ENCODE measurements around the gene HSPA1A. TPM values are rescaled to one million over a fixed set of nuclear protein-coding genes. Genes with fewer than 3 reads are reported as not detected.

The HSPA1A gene
- total and polyA plus RNA-seq, 9 of the 15 experiments (the other 6 are each of a cell fraction or from before 2014, with no cell fraction given): 2.2 to 273 (median 107) TPM

DNA sequence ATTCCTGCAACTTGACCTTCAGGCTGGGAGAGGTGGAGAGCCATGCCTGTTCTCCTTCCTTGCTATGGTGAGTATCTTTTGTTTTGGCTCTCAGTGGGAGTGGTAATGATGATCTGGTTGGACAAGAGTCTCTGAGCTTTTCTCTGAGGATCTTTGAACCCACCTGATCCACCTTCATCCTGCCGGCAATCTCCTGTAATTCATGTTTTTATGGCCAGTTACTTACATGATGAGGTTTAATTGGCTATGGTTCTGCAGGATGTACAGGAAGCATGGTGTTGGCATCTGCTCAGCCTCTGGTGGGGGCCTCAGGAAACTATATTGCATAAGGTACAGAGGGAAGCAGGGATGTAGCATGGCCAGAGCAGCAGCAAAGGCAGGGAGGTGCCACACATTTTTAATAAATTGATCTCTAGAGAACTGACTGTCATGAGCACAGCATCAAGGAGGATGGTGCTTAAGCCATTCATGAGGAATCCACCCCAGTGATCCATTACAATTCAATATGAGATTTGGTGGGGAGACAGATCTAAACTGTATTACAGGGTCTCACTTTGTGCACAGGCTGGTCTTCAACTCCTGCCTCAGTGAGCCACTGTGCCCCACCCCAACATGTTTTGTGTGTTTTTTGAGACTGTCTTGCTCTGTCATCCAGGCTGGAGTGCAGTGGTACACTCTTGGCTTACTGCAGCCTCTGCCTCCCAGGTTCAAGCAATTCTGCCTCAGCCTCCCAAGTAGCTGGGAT is 22.2 kb downstream of the HSPA1A start (continued):
- TF ChIP-seq, protein P1, sequence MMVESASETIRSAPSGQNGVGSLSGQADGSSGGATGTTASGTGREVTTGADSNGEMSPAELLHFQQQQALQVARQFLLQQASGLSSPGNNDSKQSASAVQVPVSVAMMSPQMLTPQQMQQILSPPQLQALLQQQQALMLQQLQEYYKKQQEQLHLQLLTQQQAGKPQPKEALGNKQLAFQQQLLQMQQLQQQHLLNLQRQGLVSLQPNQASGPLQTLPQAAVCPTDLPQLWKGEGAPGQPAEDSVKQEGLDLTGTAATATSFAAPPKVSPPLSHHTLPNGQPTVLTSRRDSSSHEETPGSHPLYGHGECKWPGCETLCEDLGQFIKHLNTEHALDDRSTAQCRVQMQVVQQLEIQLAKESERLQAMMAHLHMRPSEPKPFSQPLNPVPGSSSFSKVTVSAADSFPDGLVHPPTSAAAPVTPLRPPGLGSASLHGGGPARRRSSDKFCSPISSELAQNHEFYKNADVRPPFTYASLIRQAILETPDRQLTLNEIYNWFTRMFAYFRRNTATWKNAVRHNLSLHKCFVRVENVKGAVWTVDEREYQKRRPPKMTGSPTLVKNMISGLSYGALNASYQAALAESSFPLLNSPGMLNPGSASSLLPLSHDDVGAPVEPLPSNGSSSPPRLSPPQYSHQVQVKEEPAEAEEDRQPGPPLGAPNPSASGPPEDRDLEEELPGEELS (CRISPR knock-in tag; IDR thresholded peaks at IDR 0.05; ENCODE audit: borderline replicate concordance): 0 out of 2 replicates have a peak, but pooled peaks have one; percentile 60
- no peak for TF ChIP-seq NR4A1 (CRISPR knock-in tag; IDR thresholded peaks at IDR 0.05)
- TF ChIP-seq NR4A1 (tag; IDR thresholded peaks at IDR 0.05): no peak
- no peak for TF ChIP-seq GATA2 (CRISPR knock-in tag; IDR thresholded peaks at IDR 0.05)
- TF ChIP-seq, protein P2, sequence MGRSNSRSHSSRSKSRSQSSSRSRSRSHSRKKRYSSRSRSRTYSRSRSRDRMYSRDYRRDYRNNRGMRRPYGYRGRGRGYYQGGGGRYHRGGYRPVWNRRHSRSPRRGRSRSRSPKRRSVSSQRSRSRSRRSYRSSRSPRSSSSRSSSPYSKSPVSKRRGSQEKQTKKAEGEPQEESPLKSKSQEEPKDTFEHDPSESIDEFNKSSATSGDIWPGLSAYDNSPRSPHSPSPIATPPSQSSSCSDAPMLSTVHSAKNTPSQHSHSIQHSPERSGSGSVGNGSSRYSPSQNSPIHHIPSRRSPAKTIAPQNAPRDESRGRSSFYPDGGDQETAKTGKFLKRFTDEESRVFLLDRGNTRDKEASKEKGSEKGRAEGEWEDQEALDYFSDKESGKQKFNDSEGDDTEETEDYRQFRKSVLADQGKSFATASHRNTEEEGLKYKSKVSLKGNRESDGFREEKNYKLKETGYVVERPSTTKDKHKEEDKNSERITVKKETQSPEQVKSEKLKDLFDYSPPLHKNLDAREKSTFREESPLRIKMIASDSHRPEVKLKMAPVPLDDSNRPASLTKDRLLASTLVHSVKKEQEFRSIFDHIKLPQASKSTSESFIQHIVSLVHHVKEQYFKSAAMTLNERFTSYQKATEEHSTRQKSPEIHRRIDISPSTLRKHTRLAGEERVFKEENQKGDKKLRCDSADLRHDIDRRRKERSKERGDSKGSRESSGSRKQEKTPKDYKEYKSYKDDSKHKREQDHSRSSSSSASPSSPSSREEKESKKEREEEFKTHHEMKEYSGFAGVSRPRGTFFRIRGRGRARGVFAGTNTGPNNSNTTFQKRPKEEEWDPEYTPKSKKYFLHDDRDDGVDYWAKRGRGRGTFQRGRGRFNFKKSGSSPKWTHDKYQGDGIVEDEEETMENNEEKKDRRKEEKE (IDR thresholded peaks at IDR 0.05; ENCODE audit: borderline replicate concordance in 1 of 2, control insufficient read depth in 1 of 2, low read depth in 2 of 2, low read length in 1 of 2): no peak; a peak in 1 of 4 replicates
- TF ChIP-seq, protein P3, sequence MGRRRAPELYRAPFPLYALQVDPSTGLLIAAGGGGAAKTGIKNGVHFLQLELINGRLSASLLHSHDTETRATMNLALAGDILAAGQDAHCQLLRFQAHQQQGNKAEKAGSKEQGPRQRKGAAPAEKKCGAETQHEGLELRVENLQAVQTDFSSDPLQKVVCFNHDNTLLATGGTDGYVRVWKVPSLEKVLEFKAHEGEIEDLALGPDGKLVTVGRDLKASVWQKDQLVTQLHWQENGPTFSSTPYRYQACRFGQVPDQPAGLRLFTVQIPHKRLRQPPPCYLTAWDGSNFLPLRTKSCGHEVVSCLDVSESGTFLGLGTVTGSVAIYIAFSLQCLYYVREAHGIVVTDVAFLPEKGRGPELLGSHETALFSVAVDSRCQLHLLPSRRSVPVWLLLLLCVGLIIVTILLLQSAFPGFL (CRISPR knock-in tag; IDR thresholded peaks at IDR 0.05): 0 out of 2 replicates have a peak, but pooled peaks have one; percentile 25
- TF ChIP-seq, protein P4, sequence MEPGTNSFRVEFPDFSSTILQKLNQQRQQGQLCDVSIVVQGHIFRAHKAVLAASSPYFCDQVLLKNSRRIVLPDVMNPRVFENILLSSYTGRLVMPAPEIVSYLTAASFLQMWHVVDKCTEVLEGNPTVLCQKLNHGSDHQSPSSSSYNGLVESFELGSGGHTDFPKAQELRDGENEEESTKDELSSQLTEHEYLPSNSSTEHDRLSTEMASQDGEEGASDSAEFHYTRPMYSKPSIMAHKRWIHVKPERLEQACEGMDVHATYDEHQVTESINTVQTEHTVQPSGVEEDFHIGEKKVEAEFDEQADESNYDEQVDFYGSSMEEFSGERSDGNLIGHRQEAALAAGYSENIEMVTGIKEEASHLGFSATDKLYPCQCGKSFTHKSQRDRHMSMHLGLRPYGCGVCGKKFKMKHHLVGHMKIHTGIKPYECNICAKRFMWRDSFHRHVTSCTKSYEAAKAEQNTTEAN (CRISPR knock-in tag; IDR thresholded peaks at IDR 0.05): 0 out of 2 replicates have a peak, but pooled peaks have one; percentile 9
- peak; percentile 11; the same call in 1 of the 2 replicates for TF ChIP-seq ETV5 (CRISPR knock-in tag; IDR thresholded peaks at IDR 0.05; ENCODE audit: low read depth)
- TF ChIP-seq ARHGAP35 (IDR thresholded peaks at IDR 0.05; ENCODE audit: partially characterized antibody): no peak
- no peak for TF ChIP-seq BCL6 (CRISPR knock-in tag; IDR thresholded peaks at IDR 0.05)
- no peak for TF ChIP-seq ZSCAN32 (CRISPR knock-in tag; IDR thresholded peaks at IDR 0.05)
- TF ChIP-seq ZNF184 (CRISPR knock-in tag; IDR thresholded peaks at IDR 0.05): no peak
- no peak for TF ChIP-seq HNRNPLL (IDR thresholded peaks at IDR 0.05; ENCODE audit: low read depth, low read length, poor library complexity, severe bottlenecking)
- no peak for TF ChIP-seq RFX5 (IDR thresholded peaks at IDR 0.05; ENCODE audit: low read depth, low read length)
- TF ChIP-seq HDAC3 (IDR thresholded peaks at IDR 0.05; ENCODE audit: borderline replicate concordance, partially characterized antibody): no peak
- TF ChIP-seq KLF6 (CRISPR knock-in tag; IDR thresholded peaks at IDR 0.05; ENCODE audit: borderline replicate concordance): no peak
- TF ChIP-seq ZNF699 (CRISPR knock-in tag; IDR thresholded peaks at IDR 0.05; ENCODE audit: insufficient replicate concordance): no peak
- TF ChIP-seq CBX5 (IDR thresholded peaks at IDR 0.05; ENCODE audit: borderline replicate concordance, low read depth): no peak
- no peak for TF ChIP-seq SNRNP70 (optimal IDR thresholded peaks at IDR 0.05; ENCODE audit: low read depth, low read length)
